Measurements from ENCODE around the gene GABRG3. TPM values are rescaled to one million over a fixed set of nuclear protein-coding genes. Genes with fewer than 3 reads are reported as not detected.

GABRG3 gene
- total RNA-seq, 1 experiment from 2014 or later, result 0.15 TPM

DNA sequence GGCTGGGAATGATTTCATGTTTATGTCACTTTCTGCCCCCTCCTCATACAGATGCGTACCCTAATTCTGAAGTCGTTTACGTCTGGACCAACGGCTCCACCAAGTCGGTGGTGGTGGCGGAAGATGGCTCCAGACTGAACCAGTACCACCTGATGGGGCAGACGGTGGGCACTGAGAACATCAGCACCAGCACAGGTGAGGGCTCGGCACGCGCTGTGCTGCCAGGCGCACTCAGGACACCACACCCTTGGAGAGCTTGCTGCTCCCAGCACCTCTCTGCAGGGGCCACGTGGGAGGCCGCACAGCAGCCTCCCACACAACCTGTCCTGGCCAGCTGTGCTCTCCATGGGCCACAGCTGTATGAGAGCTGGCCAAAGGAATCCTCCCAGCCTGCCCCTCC, 33.8 kb upstream of the GABRG3 start:
- no peaks in the 10 kb centered on the region for H4K20me1 ChIP-seq (ENCODE audit: control insufficient read depth, insufficient read depth, insufficient read length)
- H4K5ac ChIP-seq (ENCODE audit: insufficient read length, low read depth, low read length), result no peak overlapping the region
- no peaks in the 10 kb centered on the region for H3K9me3 ChIP-seq (ENCODE audit: control insufficient read depth, low read depth, low read length)
- DNase-seq, result no peak
- no peaks in the 10 kb centered on the region for H3K23me2 ChIP-seq (ENCODE audit: insufficient read length, low read depth, low read length, poor library complexity, severe bottlenecking)
- H2BK5ac ChIP-seq (ENCODE audit: insufficient read length, low read length), result no peak overlapping the region
- no peak overlapping the region for H3K4me2 ChIP-seq (ENCODE audit: insufficient read depth, insufficient read length, low read length)
- H3K4me1 Mint-ChIP-seq, result no peaks in the 10 kb centered on the region
- no peaks in the 10 kb centered on the region for H3K27me3 ChIP-seq (ENCODE audit: insufficient read depth, low read length)
- H3K56ac ChIP-seq (ENCODE audit: insufficient read length, low read depth, low read length), result no peak overlapping the region
- no peaks in the 10 kb centered on the region for H3K4me1 ChIP-seq (ENCODE audit: insufficient read depth, low read length)
- H3K79me2 ChIP-seq (ENCODE audit: insufficient read depth, low read length), result no peaks in the 10 kb centered on the region
- no peak overlapping the region for H4K8ac ChIP-seq (replicated peaks; ENCODE audit: insufficient read length, low read depth, low read length)
- no peak overlapping the region for H2AFZ ChIP-seq (ENCODE audit: low read length)
- H3K23ac ChIP-seq (ENCODE audit: insufficient read length, low read depth, low read length), result no peak overlapping the region
- no peak overlapping the region for H3K4me3 Mint-ChIP-seq
- H3K79me1 ChIP-seq (ENCODE audit: insufficient read depth, low read depth, low read length, poor library complexity, severe bottlenecking), result no peaks in the 10 kb centered on the region
- H3K4ac ChIP-seq (ENCODE audit: low read depth, low read length), result no peak overlapping the region
- H3K14ac ChIP-seq (ENCODE audit: insufficient read depth, low read length), result no peak overlapping the region
- no peak overlapping the region for H4K91ac ChIP-seq (ENCODE audit: insufficient read length, low read depth, low read length)
- H3K9ac ChIP-seq (ENCODE audit: extremely low read depth, insufficient read length, low read length), result no peak overlapping the region
- H3K9me3 Mint-ChIP-seq, result no peaks in the 10 kb centered on the region
- no peak overlapping the region for H3K18ac ChIP-seq (ENCODE audit: insufficient read length, low read depth, low read length)
- TF ChIP-seq CTCF (conservative IDR thresholded peaks at IDR 0.05), result no peak
- no peak overlapping the region for H2BK12ac ChIP-seq (ENCODE audit: insufficient read length, low read depth, low read length)
- H2AK5ac ChIP-seq (ENCODE audit: insufficient read length, low read length), result no peak overlapping the region
- no peak overlapping the region for H3K27ac Mint-ChIP-seq
- H2BK120ac ChIP-seq (ENCODE audit: low read depth, low read length, poor library complexity, severe bottlenecking), result no peak overlapping the region
- peaks cover 1% of the 10 kb centered on the region; the same call in 1 of the 2 replicates for H3K27me3 Mint-ChIP-seq (ENCODE audit: low read depth)
- no peak overlapping the region for H3K27ac ChIP-seq (ENCODE audit: insufficient read length, low read depth, low read length)
- no CpG with 5 or more reads among the region's 13 CpGs for WGBS (ENCODE audit: extremely low coverage, insufficient read length, low lambda C conversion rate)
- H2BK15ac ChIP-seq (ENCODE audit: low read depth, low read length), result no peak overlapping the region
- H3K36me3 Mint-ChIP-seq (ENCODE audit: insufficient read depth in 1 of 3, low read depth in 3 of 3), result no peaks in the 10 kb centered on the region; a peak in 2 of 7 replicates
- no peak overlapping the region for H3T11ph ChIP-seq (ENCODE audit: low read length)
- H2BK20ac ChIP-seq (ENCODE audit: low read depth, low read length, poor library complexity, severe bottlenecking), result no peak overlapping the region
